ENCODE data around the gene HEATR3.

Gene HEATR3

DNA sequence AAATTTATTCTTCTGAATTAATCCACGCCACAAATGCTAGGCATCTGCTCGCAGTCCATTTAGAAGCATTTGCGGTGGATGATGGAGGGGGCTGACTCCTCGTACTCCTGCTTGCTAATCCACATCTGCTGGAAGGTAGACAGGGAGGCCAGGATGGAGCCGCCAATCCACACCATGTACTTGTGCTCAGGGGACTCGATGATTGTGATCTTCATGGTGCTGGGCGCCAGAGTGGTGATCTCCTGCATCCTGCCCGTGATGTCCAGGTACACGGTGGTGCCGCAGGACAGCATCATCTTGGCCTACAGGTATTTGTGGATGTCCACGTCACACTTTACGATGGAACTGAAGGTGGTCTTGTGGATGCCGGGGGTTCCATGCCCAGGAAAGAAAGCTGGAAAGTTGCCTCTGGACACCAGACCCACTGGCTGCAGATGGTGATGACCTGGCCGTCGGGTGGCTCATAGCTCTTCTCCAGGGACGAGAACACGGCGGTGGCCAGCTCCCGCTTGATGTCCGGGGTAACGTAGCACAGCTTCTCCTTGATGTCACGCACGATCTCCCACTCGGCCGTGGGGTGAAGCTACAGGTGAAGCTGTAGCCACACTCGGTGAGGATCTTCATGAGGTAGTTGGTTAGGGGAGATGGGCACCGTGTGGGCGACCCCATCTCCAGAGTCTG lies 7.5 kb upstream of the HEATR3 start:
- Histone ChIP-seq H3K79me2 (ENCODE audit: insufficient read depth, low read length) (no peaks in the 10 kb centered on the region), H4K20me1 (ENCODE audit: insufficient read depth, low read length) (no peaks in the 10 kb centered on the region), H3K9me2 (ENCODE audit: low read depth, low read length) (no peaks in the 10 kb centered on the region), H3K9ac (ENCODE audit: low read length) (no peak overlapping the region), H3K4me2 (ENCODE audit: low read length) (no peak overlapping the region), H2AFZ (ENCODE audit: low read length) (no peak overlapping the region), H3K9me3 (ENCODE audit: low read length) (no peaks in the 10 kb centered on the region), H3K36me3 (ENCODE audit: insufficient read depth, low read length) (no peaks in the 10 kb centered on the region), H3K4me3 (ENCODE audit: low read depth, low read length, poor library complexity, severe bottlenecking) (no peak overlapping the region), H3K4me1 (ENCODE audit: insufficient read depth, low read length, severe bottlenecking) (no peaks in the 10 kb centered on the region), H3F3A (ENCODE audit: insufficient read depth, low read length) (no peaks in the 10 kb centered on the region), H3K27me3 (ENCODE audit: insufficient read depth, low read length) (peaks cover 4% of the 10 kb centered on the region; the same call in 1 of the 2 replicates), H3K27ac (ENCODE audit: low read depth, low read length, poor library complexity, severe bottlenecking) (no peak overlapping the region)
- TF ChIP-seq EZH2 (IDR thresholded peaks at IDR 0.05; ENCODE audit: borderline replicate concordance, low read length): no peak
- TF ChIP-seq, protein P1, sequence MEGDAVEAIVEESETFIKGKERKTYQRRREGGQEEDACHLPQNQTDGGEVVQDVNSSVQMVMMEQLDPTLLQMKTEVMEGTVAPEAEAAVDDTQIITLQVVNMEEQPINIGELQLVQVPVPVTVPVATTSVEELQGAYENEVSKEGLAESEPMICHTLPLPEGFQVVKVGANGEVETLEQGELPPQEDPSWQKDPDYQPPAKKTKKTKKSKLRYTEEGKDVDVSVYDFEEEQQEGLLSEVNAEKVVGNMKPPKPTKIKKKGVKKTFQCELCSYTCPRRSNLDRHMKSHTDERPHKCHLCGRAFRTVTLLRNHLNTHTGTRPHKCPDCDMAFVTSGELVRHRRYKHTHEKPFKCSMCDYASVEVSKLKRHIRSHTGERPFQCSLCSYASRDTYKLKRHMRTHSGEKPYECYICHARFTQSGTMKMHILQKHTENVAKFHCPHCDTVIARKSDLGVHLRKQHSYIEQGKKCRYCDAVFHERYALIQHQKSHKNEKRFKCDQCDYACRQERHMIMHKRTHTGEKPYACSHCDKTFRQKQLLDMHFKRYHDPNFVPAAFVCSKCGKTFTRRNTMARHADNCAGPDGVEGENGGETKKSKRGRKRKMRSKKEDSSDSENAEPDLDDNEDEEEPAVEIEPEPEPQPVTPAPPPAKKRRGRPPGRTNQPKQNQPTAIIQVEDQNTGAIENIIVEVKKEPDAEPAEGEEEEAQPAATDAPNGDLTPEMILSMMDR (IDR thresholded peaks at IDR 0.05; ENCODE audit: low read length): no peak

DNA sequence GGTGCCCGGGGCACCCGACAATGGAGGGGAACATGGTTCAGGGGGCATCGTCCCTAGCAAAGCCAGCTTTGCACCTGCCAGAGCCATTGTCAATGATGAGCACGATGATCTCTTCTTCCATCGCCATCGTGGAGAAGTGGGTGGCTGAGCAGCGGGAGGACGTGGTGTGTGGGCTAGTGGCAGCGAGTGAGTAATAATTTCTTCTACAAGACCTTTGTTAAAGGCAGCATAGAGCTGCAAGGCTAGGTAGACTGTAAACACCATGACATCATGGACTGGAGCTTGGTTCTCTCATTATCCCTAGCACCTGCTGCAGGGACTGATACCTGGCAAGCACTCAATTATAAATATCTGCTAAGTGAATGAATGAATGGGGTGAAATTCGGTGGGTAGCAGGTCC lies 6.7 kb upstream of the HEATR3 start:
- H3K4me1 ChIP-seq (ENCODE audit: insufficient read depth, low read length, severe bottlenecking): no peaks in the 10 kb centered on the region
- H3K27me3 ChIP-seq (ENCODE audit: insufficient read depth, low read length): peaks cover 4% of the 10 kb centered on the region; the same call in 1 of the 2 replicates
- no peak overlapping the region for H3K27ac ChIP-seq (ENCODE audit: low read depth, low read length, poor library complexity, severe bottlenecking)
- no peak for TF ChIP-seq EZH2 (IDR thresholded peaks at IDR 0.05; ENCODE audit: borderline replicate concordance, low read length)
- TF ChIP-seq, protein P1 (IDR thresholded peaks at IDR 0.05; ENCODE audit: low read length): no peak
- no peak overlapping the region for H3K4me3 ChIP-seq (ENCODE audit: low read depth, low read length, poor library complexity, severe bottlenecking)
- no peaks in the 10 kb centered on the region for H3K36me3 ChIP-seq (ENCODE audit: insufficient read depth, low read length)
- H3K9me2 ChIP-seq (ENCODE audit: low read depth, low read length): no peaks in the 10 kb centered on the region
- H2AFZ ChIP-seq (ENCODE audit: low read length): no peak overlapping the region
- no peaks in the 10 kb centered on the region for H4K20me1 ChIP-seq (ENCODE audit: insufficient read depth, low read length)
- H3F3A ChIP-seq (ENCODE audit: insufficient read depth, low read length): no peaks in the 10 kb centered on the region
- H3K9ac ChIP-seq (ENCODE audit: low read length): no peak overlapping the region
- H3K4me2 ChIP-seq (ENCODE audit: low read length): no peak overlapping the region
- no peaks in the 10 kb centered on the region for H3K9me3 ChIP-seq (ENCODE audit: low read length)
- H3K79me2 ChIP-seq (ENCODE audit: insufficient read depth, low read length): no peaks in the 10 kb centered on the region

DNA sequence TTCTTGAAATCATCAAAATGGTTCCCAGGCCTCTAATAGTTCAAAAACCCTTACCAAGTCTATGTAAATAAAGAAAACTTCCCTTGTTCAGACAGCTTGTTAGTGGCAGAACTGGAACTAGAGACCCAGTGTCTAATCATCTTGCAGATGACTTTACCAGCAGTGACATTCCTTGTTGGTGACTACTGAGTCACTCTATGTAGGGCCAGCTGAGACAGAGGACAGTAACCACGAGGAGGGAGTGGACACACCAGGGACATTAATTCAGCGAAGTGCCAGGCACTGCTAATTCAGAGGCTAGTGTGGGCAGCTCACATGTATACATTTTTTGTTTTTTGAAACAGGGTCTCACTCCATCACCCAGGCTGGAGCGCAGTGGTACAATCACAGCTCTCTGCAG lies 6.1 kb upstream of the HEATR3 start:
- no peaks in the 10 kb centered on the region for H3F3A ChIP-seq (ENCODE audit: insufficient read depth, low read length)
- no peaks in the 10 kb centered on the region for H3K79me2 ChIP-seq (ENCODE audit: insufficient read depth, low read length)
- no peak overlapping the region for H3K27ac ChIP-seq (ENCODE audit: low read depth, low read length, poor library complexity, severe bottlenecking)
- H4K20me1 ChIP-seq (ENCODE audit: insufficient read depth, low read length): no peaks in the 10 kb centered on the region
- no peaks in the 10 kb centered on the region for H3K36me3 ChIP-seq (ENCODE audit: insufficient read depth, low read length)
- no peaks in the 10 kb centered on the region for H3K4me1 ChIP-seq (ENCODE audit: insufficient read depth, low read length, severe bottlenecking)
- H3K4me2 ChIP-seq (ENCODE audit: low read length): no peak overlapping the region
- no peak overlapping the region for H3K4me3 ChIP-seq (ENCODE audit: low read depth, low read length, poor library complexity, severe bottlenecking)
- no peak overlapping the region for H2AFZ ChIP-seq (ENCODE audit: low read length)
- TF ChIP-seq, protein P1 (IDR thresholded peaks at IDR 0.05; ENCODE audit: low read length): no peak
- no peak overlapping the region for H3K9ac ChIP-seq (ENCODE audit: low read length)
- H3K9me2 ChIP-seq (ENCODE audit: low read depth, low read length): no peaks in the 10 kb centered on the region
- H3K27me3 ChIP-seq (ENCODE audit: insufficient read depth, low read length): peaks cover 4% of the 10 kb centered on the region; the same call in 1 of the 2 replicates
- H3K9me3 ChIP-seq (ENCODE audit: low read length): no peaks in the 10 kb centered on the region
